Prostate gland (tissue), 2 donors: ENCODE results near the gene PRRT1B. TPM values are rescaled to one million over a fixed set of nuclear protein-coding genes. Genes with fewer than 3 reads are reported as not detected.

Experiments used
- DNase-seq: peaks from one replicate; pipeline ENCODE4 v3.0.0-alpha.2; 2019; ENCODE audit warnings: low spot score
- H3K27ac ChIP-seq, 2 donors: fragments of 200-600 bp; sonication (generic); 2 replicates each; pipeline ENCODE4 v1.5.1; 2017 to 2019
- H3K27me3 ChIP-seq: fragments of 200-600 bp; sonication (generic); replicated peaks from 2 replicates; pipeline ENCODE4 v1.5.1; 2019; ENCODE audit not compliant: insufficient read depth
- H3K36me3 ChIP-seq, 2 donors: fragments of 200-600 bp; sonication (generic); 1 replicate in 1 of 2; 2 replicates in 1 of 2; pipeline versions ENCODE4 v1.5.1 to v1.8.1; 2017 to 2019
- H3K4me1 ChIP-seq: fragments of 200-600 bp; sonication (generic); replicated peaks from 2 replicates; pipeline ENCODE4 v1.5.1; 2019
- H3K4me3 ChIP-seq, 2 donors: fragments of 200-600 bp; sonication (generic); 2 replicates each; pipeline ENCODE4 v1.5.1; 2017 to 2019
- H3K9me3 ChIP-seq: fragments of 200-600 bp; sonication (generic); 2 replicates; pipeline ENCODE4 v1.5.1; 2017
- POLR2A ChIP-seq: fragments of 450-650 bp; IDR thresholded peaks from one replicate; pipeline ENCODE4 v1.6.1; 2016; ENCODE audit warnings: antibody characterized with exemption, mild to moderate bottlenecking
- POLR2AphosphoS5 ChIP-seq: sonication (generic); formaldehyde crosslinking; IDR thresholded peaks from one replicate; pipeline ENCODE4 v1.6.1; 2017; ENCODE audit warnings: antibody characterized with exemption
- WGBS: methylation state at CpG from one replicate; pipeline ENCODE4 v1.1.5; 2018; 5-methylcytosine and 5-hydroxymethylcytosine counted together
- intact Hi-C: fragments of 100-400 bp; cut with DNase I; formaldehyde crosslinking; loops from one replicate; pipeline ENCODE4 v1.14.2; 2022
- total RNA-seq, 2 donors: library from RNA; depleted of rRNA; stranded (reverse); fragments of >200 nt; gene quantifications; one replicate each; pipeline ENCODE4 v1.1.0, GENCODE V29; 2016
- TF ChIP-seq, protein P1 (sequence below), 4 experiments: fragments of 200-600 bp in 2 of 4; fragments of 450-650 bp in 2 of 4; sonication (generic) in 2 of 4; IDR thresholded peaks; 1 replicate in 3 of 4; 2 replicates in 1 of 4; pipeline ENCODE4 v1.5.1; 2016 to 2019; ENCODE audit warnings: antibody characterized with exemption in 4 of 4, mild to moderate bottlenecking in 2 of 4, moderate library complexity in 2 of 4

Gene PRRT1B
- total RNA-seq, 2 donors from 2014 or later, result 3.7 to 25.4 TPM

DNA sequence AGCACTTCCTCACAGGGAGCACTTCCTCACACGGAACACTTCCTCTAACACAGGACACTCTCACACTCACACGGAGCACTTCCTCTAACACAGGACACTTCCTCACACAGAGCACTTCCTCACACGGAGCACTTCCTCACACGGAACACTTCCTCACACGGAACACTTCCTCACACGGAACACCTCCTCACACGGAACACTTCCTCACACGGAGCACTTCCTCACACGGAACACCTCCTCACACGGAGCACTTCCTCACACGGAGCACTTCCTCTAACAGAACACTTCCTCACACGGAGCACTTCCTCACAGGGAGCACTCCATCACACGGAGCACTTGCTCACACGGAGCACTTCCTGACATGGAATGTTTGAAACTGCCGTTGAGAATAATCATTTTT, 29.2 kb upstream of the PRRT1B start:
- 82% methylated on average over 14 of the region's 15 CpGs for WGBS
- Histone ChIP-seq H3K4me1 (no peaks in the 10 kb centered on the region), H3K27me3 (no peaks in the 10 kb centered on the region), H3K4me3 (no peak overlapping the region), H3K36me3 (peaks cover 15 to 40% of the 10 kb centered on the region in 2 donors), H3K9me3 (no peaks in the 10 kb centered on the region), H3K27ac (no peak overlapping the region)
- TF ChIP-seq POLR2AphosphoS5 (no peak), POLR2A (no peak)
- TF ChIP-seq, protein P1, sequence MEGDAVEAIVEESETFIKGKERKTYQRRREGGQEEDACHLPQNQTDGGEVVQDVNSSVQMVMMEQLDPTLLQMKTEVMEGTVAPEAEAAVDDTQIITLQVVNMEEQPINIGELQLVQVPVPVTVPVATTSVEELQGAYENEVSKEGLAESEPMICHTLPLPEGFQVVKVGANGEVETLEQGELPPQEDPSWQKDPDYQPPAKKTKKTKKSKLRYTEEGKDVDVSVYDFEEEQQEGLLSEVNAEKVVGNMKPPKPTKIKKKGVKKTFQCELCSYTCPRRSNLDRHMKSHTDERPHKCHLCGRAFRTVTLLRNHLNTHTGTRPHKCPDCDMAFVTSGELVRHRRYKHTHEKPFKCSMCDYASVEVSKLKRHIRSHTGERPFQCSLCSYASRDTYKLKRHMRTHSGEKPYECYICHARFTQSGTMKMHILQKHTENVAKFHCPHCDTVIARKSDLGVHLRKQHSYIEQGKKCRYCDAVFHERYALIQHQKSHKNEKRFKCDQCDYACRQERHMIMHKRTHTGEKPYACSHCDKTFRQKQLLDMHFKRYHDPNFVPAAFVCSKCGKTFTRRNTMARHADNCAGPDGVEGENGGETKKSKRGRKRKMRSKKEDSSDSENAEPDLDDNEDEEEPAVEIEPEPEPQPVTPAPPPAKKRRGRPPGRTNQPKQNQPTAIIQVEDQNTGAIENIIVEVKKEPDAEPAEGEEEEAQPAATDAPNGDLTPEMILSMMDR (IDR thresholded peaks at IDR 0.05), result no peak
- intact Hi-C loops, result loop anchor here (10.0 kb wide), 1 partner anchor 229 kb away; the partner anchor contains the start of gene RAPGEF1
- DNase-seq, result no peak

DNA sequence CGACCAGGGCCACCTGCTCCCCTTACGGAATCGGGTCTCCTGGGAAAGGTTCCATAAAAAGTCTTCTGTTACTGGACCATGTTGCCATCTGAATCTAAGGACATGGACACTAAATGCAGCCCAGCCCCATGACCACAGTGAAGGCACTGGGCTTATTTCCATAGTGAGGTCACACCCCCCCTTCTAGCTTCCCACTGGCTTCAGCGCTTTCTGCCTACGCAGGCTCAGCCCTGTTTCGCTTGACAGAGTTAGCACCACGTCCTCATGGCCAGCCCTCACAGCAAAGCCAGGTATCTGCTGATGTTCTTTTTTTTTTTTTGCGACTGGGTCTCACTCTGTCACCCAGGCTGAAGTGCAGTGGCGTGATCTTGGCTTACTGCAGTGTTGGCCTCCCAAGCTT, 28.4 kb upstream of the PRRT1B start:
- 93% methylated on average over 9 of the region's 9 CpGs for WGBS
- intact Hi-C loops, result loop anchor here (10.0 kb wide), 1 partner anchor 228 kb away; the partner anchor contains the start of gene RAPGEF1
- Histone ChIP-seq H3K27me3 (no peaks in the 10 kb centered on the region), H3K4me3 (no peak overlapping the region), H3K9me3 (no peaks in the 10 kb centered on the region), H3K4me1 (no peaks in the 10 kb centered on the region), H3K27ac (no peak overlapping the region), H3K36me3 (peaks cover 17 to 35% of the 10 kb centered on the region in 2 donors)
- no peak for DNase-seq
- TF ChIP-seq POLR2AphosphoS5 (no peak), POLR2A (no peak)
- TF ChIP-seq, protein P1 (IDR thresholded peaks at IDR 0.05), result no peak

GRCh38 chr9:131517761-131518190, 27.5 kb upstream of the PRRT1B start:
- DNase-seq, result no peak
- no peaks in the 10 kb centered on the region for H3K27me3 ChIP-seq
- H3K36me3 ChIP-seq, result peaks cover 17 to 32% of the 10 kb centered on the region in 2 donors
- 83% methylated on average over 11 of the region's 11 CpGs for WGBS
- no peaks in the 10 kb centered on the region for H3K9me3 ChIP-seq
- no peak overlapping the region for H3K27ac ChIP-seq
- TF ChIP-seq, protein P1 (IDR thresholded peaks at IDR 0.05), result no peak
- TF ChIP-seq POLR2A (no peak), POLR2AphosphoS5 (no peak)
- no peaks in the 10 kb centered on the region for H3K4me1 ChIP-seq
- intact Hi-C loops, result loop anchor here (10.0 kb wide), 1 partner anchor 227 kb away; the partner anchor contains the start of gene RAPGEF1
- no peak overlapping the region for H3K4me3 ChIP-seq

DNA sequence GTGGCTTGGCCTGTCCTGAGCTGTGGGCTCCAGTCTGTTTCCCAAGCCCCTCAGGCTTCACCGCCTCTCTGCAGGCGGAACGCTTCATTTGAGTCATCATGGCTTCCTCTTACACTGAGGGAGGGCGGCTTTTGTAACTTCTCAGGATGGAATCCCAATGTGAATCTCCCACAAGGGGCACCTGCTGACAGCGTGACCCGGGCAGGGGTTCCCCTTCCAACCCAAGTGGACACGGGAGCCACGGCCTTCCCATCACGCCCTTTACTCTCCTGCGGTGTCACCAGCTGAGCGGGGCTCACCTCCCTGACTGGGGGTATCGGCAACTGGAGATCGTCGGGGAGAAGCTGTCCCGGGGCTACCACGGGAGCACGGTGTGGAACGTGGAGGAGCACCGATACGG, 26.8 kb upstream of the PRRT1B start:
- H3K27ac ChIP-seq, result no peak overlapping the region
- H3K9me3 ChIP-seq, result no peaks in the 10 kb centered on the region
- no peak for TF ChIP-seq POLR2AphosphoS5
- TF ChIP-seq, protein P1 (IDR thresholded peaks at IDR 0.05), result no peak
- TF ChIP-seq POLR2A, result no peak
- no peak for DNase-seq
- H3K4me1 ChIP-seq, result no peaks in the 10 kb centered on the region
- WGBS, result 97% methylated on average over 20 of the region's 20 CpGs
- intact Hi-C loops, result loop anchor here (10.0 kb wide), 1 partner anchor 226 kb away; the partner anchor contains the start of gene RAPGEF1
- peaks cover 19 to 32% of the 10 kb centered on the region in 2 donors for H3K36me3 ChIP-seq
- H3K4me3 ChIP-seq, result no peak overlapping the region
- H3K27me3 ChIP-seq, result no peaks in the 10 kb centered on the region

DNA sequence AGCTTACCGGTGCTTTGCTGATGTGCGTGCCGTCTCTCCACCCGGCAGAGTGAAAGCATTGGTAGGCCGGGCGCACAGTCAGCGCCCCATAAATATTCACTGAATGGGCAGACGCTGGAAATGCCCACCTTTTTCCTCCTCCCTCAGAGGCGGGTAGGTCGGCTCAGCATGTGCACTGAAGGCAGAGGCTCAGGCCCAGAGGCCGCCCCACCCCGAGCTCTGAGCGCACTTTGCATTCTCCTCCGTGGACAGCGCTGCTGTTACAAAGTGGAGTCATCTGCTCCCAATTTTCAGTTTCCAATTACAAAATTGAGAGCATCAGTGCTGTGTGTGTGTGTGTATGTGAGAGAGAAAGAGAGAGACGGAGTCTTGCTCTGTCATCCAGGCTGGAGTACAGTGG, 24.8 kb upstream of the PRRT1B start:
- TF ChIP-seq, protein P1 (IDR thresholded peaks at IDR 0.05), result no peak
- no peak for TF ChIP-seq POLR2A
- Histone ChIP-seq H3K27me3 (no peaks in the 10 kb centered on the region), H3K4me1 (no peaks in the 10 kb centered on the region), H3K27ac (no peak overlapping the region), H3K4me3 (no peak overlapping the region), H3K36me3 (peaks cover 19 to 32% of the 10 kb centered on the region in 2 donors), H3K9me3 (no peaks in the 10 kb centered on the region)
- DNase-seq, result no peak
- 77% methylated on average over 16 of the region's 16 CpGs for WGBS
- intact Hi-C loops, result no loop called here
